Brain pericyte (primary cell): Measurements from ENCODE around the gene UBL5.

ENCODE experiments used
- DNase-seq: peaks from one replicate; pipeline ENCODE4 v3.0.0-alpha.2; 2012; ENCODE audit warnings: low read depth, low spot score

UBL5 gene

GRCh38 chr19:9854282-9854846, 26.6 kb downstream of the UBL5 start:
- no peak for DNase-seq

- DNase-seq: no peak
These were observed 28.9 kb downstream of the UBL5 start for GRCh38 chr19:9856609-9857008.

GRCh38 chr19:9857076-9857721, 29.5 kb downstream of the UBL5 start:
- DNase-seq: no peak

GRCh38 chr19:9857920-9858746, 30.4 kb downstream of the UBL5 start:
- no peak for DNase-seq

- DNase-seq: no peak
These were observed 31.0 kb downstream of the UBL5 start for GRCh38 chr19:9858766-9859165.

GRCh38 chr19:9860407-9860806, 32.7 kb downstream of the UBL5 start:
- DNase-seq: no peak

GRCh38 chr19:9861503-9861902, 33.8 kb downstream of the UBL5 start:
- no peak for DNase-seq

GRCh38 chr19:9862938-9863337, 35.2 kb downstream of the UBL5 start:
- DNase-seq: no peak

- no peak for DNase-seq
These were observed 36.0 kb downstream of the UBL5 start for GRCh38 chr19:9863759-9864158.

- no peak for DNase-seq
These were observed 38.2 kb downstream of the UBL5 start for GRCh38 chr19:9865732-9866501.

GRCh38 chr19:9868983-9869617, 41.4 kb downstream of the UBL5 start:
- no peak for DNase-seq

- DNase-seq: no peak
These were observed 44.1 kb downstream of the UBL5 start for GRCh38 chr19:9871626-9872338.

GRCh38 chr19:9872618-9873242, 45.0 kb downstream of the UBL5 start:
- DNase-seq: no peak

GRCh38 chr19:9875031-9875627, 47.4 kb downstream of the UBL5 start:
- DNase-seq: no peak

GRCh38 chr19:9875796-9876195, 48.1 kb downstream of the UBL5 start:
- no peak for DNase-seq

GRCh38 chr19:9877780-9878510, 50.2 kb downstream of the UBL5 start:
- DNase-seq: no peak

- no peak for DNase-seq
These were observed 50.9 kb downstream of the UBL5 start for GRCh38 chr19:9878511-9879196.
